Natural killer cell (primary cell): ENCODE data around the gene DAB2IP. TPM values are rescaled to one million over a fixed set of nuclear protein-coding genes. Genes with fewer than 3 reads are reported as not detected.

Experiments
- ATAC-seq, 3 donors: fragments of 150-1000 bp in 2 of 3; fragments of 200-7000 bp in 1 of 3; cut with Tn5 transposase; 1 replicate in 1 of 3; 2 replicates in 2 of 3; pipeline ENCODE4 v1.10.0; 2021; ENCODE audit warnings: mild to moderate bottlenecking in 2 of 3, moderate library complexity in 2 of 3
- DNase-seq, 2 donors: peaks; one replicate each; pipeline versions ENCODE4 v3.0.0 to v3.0.0-alpha.2; 2013 to 2021; ENCODE audit warnings: mixed read lengths in 1 of 2
- H3K27ac ChIP-seq: one replicate; pipeline ENCODE4 v1.5.1; 2013; ENCODE audit warnings: mild to moderate bottlenecking, low read length
- H3K27me3 ChIP-seq: one replicate; pipeline ENCODE4 v1.6.1; 2013; ENCODE audit warnings: low read length; ENCODE audit not compliant: control insufficient read depth, insufficient read depth
- H3K36me3 ChIP-seq: one replicate; pipeline ENCODE4 v1.6.1; 2013; ENCODE audit warnings: low read length; ENCODE audit not compliant: control insufficient read depth, insufficient read depth
- H3K4me1 ChIP-seq: one replicate; pipeline ENCODE4 v1.6.1; 2013; ENCODE audit warnings: low read length; ENCODE audit not compliant: control insufficient read depth, insufficient read depth
- H3K4me3 ChIP-seq: one replicate; pipeline ENCODE4 v1.5.1; 2013; ENCODE audit warnings: low read length
- H3K9me3 ChIP-seq: one replicate; pipeline ENCODE4 v1.6.1; 2013; ENCODE audit warnings: low read length; ENCODE audit not compliant: control insufficient read depth, insufficient read depth
- H3K27ac Mint-ChIP-seq, 2 donors: one replicate each; pipeline ENCODE4 v1.8.0; 2022; ENCODE audit warnings: mild to moderate bottlenecking in 2 of 2, mixed read lengths in 2 of 2, moderate library complexity in 1 of 2
- H3K27me3 Mint-ChIP-seq, 2 donors: one replicate each; pipeline ENCODE4 v1.8.0; 2022; ENCODE audit warnings: low read depth in 2 of 2, mixed read lengths in 2 of 2
- H3K36me3 Mint-ChIP-seq: one replicate; pipeline ENCODE4 v1.8.0; 2022; ENCODE audit warnings: mixed read lengths
- H3K4me1 Mint-ChIP-seq, 2 donors: one replicate each; pipeline ENCODE4 v1.8.0; 2022; ENCODE audit warnings: mixed read lengths in 2 of 2
- H3K4me3 Mint-ChIP-seq: one replicate; pipeline ENCODE4 v1.8.0; 2022; ENCODE audit warnings: mild to moderate bottlenecking, moderate library complexity, mixed read lengths
- H3K9me3 Mint-ChIP-seq, 2 donors: one replicate each; pipeline ENCODE4 v1.8.0; 2022; ENCODE audit warnings: mixed read lengths in 2 of 2
- CTCF ChIP-seq: fragments of 200-600 bp; IDR thresholded peaks from one replicate; pipeline ENCODE4 v1.8.0; 2022; ENCODE audit warnings: antibody characterized with exemption
- WGBS: methylation state at CpG from one replicate; pipeline ENCODE4 v1.1.7; 2013; ENCODE audit warnings: missing lambda C conversion rate; ENCODE audit not compliant: insufficient coverage; 5-methylcytosine and 5-hydroxymethylcytosine counted together
- intact Hi-C: fragments of 100-400 bp; cut with micrococcal nuclease; formaldehyde crosslinking; loops from one replicate; pipeline ENCODE4 v1.14.2; 2022
- total RNA-seq, 4 donors: library from RNA; stranded (reverse); fragments of 120-200 nt in 1 of 4; gene quantifications; one replicate each; pipeline versions ENCODE4 v1.2.3 to v1.2.4, GENCODE V29; 2013 to 2022

DAB2IP gene
- total RNA-seq, 3 donors from 2014 or later (not counting 1 experiment from before 2014, with no cell fraction given), result 0.19 to 2.5 TPM; not detected in 1

- Histone ChIP-seq H3K27ac (no peak overlapping the region), H3K4me3 (no peak overlapping the region), H3K27me3 (no peaks in the 10 kb centered on the region), H3K4me1 (no peaks in the 10 kb centered on the region), H3K9me3 (no peaks in the 10 kb centered on the region), H3K36me3 (no peaks in the 10 kb centered on the region)
- 54% methylated on average over 4 of the region's 5 CpGs for WGBS
- H3K27me3 Mint-ChIP-seq, result peaks cover 7 to 14% of the 10 kb centered on the region in 2 donors
- no peaks in the 10 kb centered on the region for H3K9me3 Mint-ChIP-seq
- DNase-seq (no peak), ATAC-seq (no peak)
- no peak overlapping the region for H3K4me3 Mint-ChIP-seq
- peaks cover 0 to 6% of the 10 kb centered on the region in 2 donors for H3K4me1 Mint-ChIP-seq
- intact Hi-C loops, result no loop called here
- no peak overlapping the region for H3K27ac Mint-ChIP-seq
- no peaks in the 10 kb centered on the region for H3K36me3 Mint-ChIP-seq
- TF ChIP-seq CTCF, result no peak
Measured at GRCh38 chr9:121682926-121683515, 31.6 kb downstream of the DAB2IP start.

GRCh38 chr9:121683652-121684051 lies 32.2 kb downstream of the DAB2IP start:
- Histone ChIP-seq H3K27me3 (no peaks in the 10 kb centered on the region), H3K9me3 (no peaks in the 10 kb centered on the region), H3K27ac (no peak overlapping the region), H3K4me1 (no peaks in the 10 kb centered on the region), H3K36me3 (no peaks in the 10 kb centered on the region), H3K4me3 (no peak overlapping the region)
- H3K27me3 Mint-ChIP-seq, result peaks cover 7 to 14% of the 10 kb centered on the region in 2 donors
- no peak overlapping the region for H3K27ac Mint-ChIP-seq
- 85% methylated on average over 1 of the region's 1 CpG for WGBS
- H3K9me3 Mint-ChIP-seq, result no peaks in the 10 kb centered on the region
- no peak for ATAC-seq
- no peaks in the 10 kb centered on the region for H3K36me3 Mint-ChIP-seq
- no peak for DNase-seq
- intact Hi-C loops, result loop anchor here (1.0 kb wide), 1 partner anchor 137 kb away; no protein-coding TSS in a partner anchor
- TF ChIP-seq CTCF, result no peak
- no peak overlapping the region for H3K4me3 Mint-ChIP-seq
- peaks cover 0 to 6% of the 10 kb centered on the region in 2 donors for H3K4me1 Mint-ChIP-seq

GRCh38 chr9:121684381-121685145 lies 33.1 kb downstream of the DAB2IP start:
- H3K4me1 Mint-ChIP-seq, result peaks cover 0 to 6% of the 10 kb centered on the region in 2 donors
- intact Hi-C loops, result loop anchor here (1.0 kb wide), 1 partner anchor 138 kb away; no protein-coding TSS in a partner anchor
- H3K36me3 Mint-ChIP-seq, result no peaks in the 10 kb centered on the region
- no peaks in the 10 kb centered on the region for H3K9me3 ChIP-seq
- no peak overlapping the region for H3K27ac ChIP-seq
- H3K9me3 Mint-ChIP-seq, result no peaks in the 10 kb centered on the region
- 66% methylated on average over 19 of the region's 19 CpGs for WGBS
- H3K4me3 Mint-ChIP-seq, result no peak overlapping the region
- peak; percentile 22 for TF ChIP-seq CTCF
- H3K27me3 ChIP-seq, result no peaks in the 10 kb centered on the region
- H3K4me1 ChIP-seq, result no peaks in the 10 kb centered on the region
- no peak for DNase-seq
- H3K4me3 ChIP-seq, result no peak overlapping the region
- no peak for ATAC-seq
- H3K27ac Mint-ChIP-seq, result no peak overlapping the region
- H3K36me3 ChIP-seq, result no peaks in the 10 kb centered on the region
- H3K27me3 Mint-ChIP-seq, result peaks cover 7 to 14% of the 10 kb centered on the region in 2 donors
